GM18526 (cell line): ENCODE measurements around the gene CUX1.

Experiments
- POLR2A ChIP-seq: IDR thresholded peaks from 3 replicates; pipeline ENCODE4 v1.6.1; 2011; ENCODE audit not compliant: insufficient read length; ENCODE audit errors: extremely low read depth

CUX1 gene

GRCh38 chr7:102046373-102047117 is 229.1 kb downstream of the CUX1 start:
- no peak for TF ChIP-seq POLR2A

- TF ChIP-seq POLR2A = no peak
Measured at GRCh38 chr7:102047167-102047566, 229.7 kb downstream of the CUX1 start.

GRCh38 chr7:102049765-102050164 is 232.3 kb downstream of the CUX1 start:
- no peak for TF ChIP-seq POLR2A

GRCh38 chr7:102050864-102051460 is 233.5 kb downstream of the CUX1 start:
- no peak for TF ChIP-seq POLR2A

DNA sequence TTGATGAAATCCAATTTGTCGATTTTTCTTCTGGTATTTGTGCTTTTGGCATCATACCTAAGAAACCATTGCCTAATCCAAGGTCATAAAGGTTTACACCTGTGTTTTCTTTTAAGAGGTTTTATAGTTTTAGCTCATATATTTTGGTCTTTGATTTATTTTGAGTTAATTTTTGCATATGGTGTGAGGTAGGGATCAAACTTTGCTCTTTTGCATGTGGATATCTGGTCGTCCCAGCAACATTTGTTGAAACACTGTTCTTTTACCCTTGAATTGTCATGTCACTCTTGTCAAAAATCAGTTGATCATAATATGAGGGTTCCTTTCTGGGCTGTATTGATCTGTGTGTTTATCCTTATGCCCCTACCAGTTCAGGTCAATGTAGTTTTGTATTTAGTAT is 236.7 kb downstream of the CUX1 start:
- TF ChIP-seq POLR2A = no peak

DNA sequence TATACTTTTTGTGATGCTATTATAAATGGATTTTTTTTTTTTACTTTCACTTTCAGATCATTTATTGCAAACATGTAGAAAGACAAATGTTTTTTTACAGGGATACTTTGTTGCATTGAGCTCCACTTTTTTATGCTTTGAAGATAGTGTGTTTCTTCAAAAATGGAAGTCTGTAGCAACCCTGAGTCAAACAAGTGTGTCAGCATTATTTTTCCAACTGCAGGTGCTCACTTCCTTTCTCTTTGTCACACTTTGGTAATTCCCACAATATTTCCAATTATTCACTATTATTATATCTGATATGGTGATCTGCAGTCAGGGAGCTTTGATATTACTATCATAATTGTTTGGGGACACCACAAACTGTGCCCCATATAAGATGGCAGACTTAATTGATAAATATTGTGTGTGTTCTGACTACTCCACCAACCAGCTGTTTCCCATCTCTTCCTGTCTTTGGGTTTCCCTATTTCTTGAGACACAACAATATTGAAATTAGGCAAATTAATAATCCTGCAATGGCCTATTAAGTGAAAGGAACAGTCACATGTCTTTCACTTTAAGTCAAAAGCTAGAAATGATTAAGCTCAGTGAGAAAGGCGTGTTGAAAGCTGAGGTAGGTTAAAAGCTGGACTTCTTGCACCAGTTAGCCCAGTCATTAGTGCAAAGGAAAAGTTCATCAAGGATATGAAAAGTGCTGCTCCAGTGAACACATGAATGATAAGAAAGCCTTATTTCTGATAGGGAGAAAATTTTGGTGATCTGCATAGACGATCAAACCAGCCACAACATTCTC is 238.0 kb downstream of the CUX1 start:
- no peak for TF ChIP-seq POLR2A

- TF ChIP-seq POLR2A = no peak
Measured at GRCh38 chr7:102059524-102059923, 242.1 kb downstream of the CUX1 start.

DNA sequence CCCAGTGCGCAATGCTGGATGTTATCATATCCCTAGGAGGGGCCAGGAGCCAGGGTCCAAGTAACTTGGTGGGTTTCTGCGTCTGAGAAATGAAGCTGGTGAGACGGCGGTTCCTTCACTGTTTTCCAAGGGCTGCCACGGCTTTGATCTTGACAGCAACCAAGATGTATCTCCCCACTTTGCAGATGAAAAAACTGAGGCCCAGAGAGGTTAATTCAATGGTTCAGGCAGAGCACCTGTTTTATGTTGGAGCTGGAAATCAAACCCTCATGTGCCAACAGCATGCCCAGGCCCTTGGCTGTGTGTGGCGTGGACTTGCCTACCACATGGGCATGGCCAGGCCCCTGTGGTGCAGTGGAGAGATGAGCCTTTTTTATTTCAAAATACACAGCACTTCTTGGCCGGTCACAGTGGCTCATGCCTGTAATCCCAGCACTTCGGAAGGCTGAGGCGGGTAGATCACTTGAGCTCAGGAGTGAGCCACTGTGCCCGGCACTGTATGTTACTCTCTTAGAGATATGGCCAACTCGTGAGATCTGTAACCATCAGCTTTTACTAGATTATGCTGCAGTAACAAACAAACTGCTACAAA is 244.0 kb downstream of the CUX1 start:
- no peak for TF ChIP-seq POLR2A

GRCh38 chr7:102061981-102062390 is 244.6 kb downstream of the CUX1 start:
- TF ChIP-seq POLR2A = no peak

DNA sequence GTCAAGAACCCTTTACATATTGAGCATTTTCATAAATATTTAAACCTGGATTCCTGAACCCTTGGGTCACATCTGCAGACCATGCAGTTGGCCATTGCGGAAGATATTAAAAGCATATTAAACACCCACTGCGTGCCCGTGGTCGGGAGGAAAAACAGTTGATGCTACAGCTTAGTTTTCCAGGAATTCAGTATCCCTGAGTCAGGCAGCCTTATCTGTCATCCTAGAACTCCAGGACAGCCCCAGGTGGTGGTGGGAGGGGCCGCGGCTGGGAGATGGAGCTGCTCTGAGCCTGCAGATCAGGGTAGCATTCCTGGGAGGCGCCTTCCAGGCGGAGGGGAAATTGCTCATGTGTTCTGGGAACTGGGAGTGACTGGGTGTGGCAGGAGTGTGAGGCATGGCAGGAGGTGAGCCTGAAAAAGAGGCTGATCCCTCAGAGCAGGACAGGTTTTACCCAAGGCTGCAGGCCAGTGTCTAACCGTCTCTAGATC is 246.3 kb downstream of the CUX1 start:
- TF ChIP-seq POLR2A = no peak

GRCh38 chr7:102064361-102065025 is 247.1 kb downstream of the CUX1 start:
- no peak for TF ChIP-seq POLR2A

DNA sequence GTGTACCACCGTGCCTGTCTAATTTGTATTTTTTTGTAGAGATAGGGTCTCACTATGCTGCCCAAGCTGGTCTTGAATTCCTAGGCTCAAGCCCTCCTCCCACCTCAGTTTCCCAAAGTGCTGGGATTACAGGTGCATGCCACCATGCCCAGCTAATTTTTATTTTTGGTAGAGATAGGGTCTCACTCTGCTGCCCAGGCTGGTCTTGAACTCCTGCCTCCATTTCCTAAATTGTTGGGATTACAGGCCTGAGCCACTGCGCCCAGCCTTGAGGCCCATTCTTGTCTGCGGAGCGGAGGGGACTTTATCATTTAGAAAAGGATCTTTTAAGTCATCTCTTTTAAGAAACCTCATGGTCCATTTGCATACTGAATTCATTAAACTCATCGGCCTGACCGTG is 247.8 kb downstream of the CUX1 start:
- TF ChIP-seq POLR2A = no peak

DNA sequence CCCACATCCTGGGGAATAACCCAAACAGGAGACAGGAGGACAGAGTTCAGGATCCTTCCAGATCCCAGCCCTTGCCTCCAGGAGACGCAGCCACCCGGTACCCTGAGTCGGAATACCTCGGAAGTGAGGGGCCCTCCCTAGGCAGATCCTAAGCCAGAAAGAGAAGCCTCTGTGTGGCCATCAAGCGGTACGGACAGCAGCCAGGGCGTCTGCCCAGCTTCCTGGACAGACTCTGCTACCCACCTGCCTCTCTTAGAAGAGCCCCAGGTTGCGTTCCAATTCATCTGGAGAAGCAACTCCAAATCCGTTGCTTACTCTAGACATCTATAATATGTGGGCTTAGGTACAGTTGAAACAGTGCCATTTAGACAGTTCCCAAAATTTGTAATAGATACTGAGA is 249.1 kb downstream of the CUX1 start:
- TF ChIP-seq POLR2A = no peak

GRCh38 chr7:102068846-102069245 is 251.4 kb downstream of the CUX1 start:
- no peak for TF ChIP-seq POLR2A
